ENCODE measurements around the gene CTBP2. TPM values are rescaled to one million over a fixed set of nuclear protein-coding genes. Genes with fewer than 3 reads are reported as not detected.

The CTBP2 gene
- total RNA-seq, 4 donors from 2014 or later: 41.8 to 55.9 (median 47.1) TPM

Small RNA genes lying within 50 kb of the gene (small RNA-seq; reads per million reads assigned to genes)
- 0 reads per million in 4 donors for gene MIR4296
- 0 reads per million in 4 donors for gene MRPS21P6

Other genes starting within 250 kb of the CTBP2 start
- 10 to 100 TPM; 11.7 to 25.2 (median 17.4) TPM for gene ZRANB1, start 218.4 kb downstream of the CTBP2 start, total RNA-seq